WTC11 (cell line): ENCODE measurements around the gene MFSD12. TPM values are rescaled to one million over a fixed set of nuclear protein-coding genes. Genes with fewer than 3 reads are reported as not detected.

Experiments
- ATAC-seq: fragments of 200-7000 bp; cut with Tn5 transposase; 2 replicates; pipeline ENCODE4 v1.10.0; 2021; ENCODE audit warnings: mild to moderate bottlenecking, moderate library complexity
- CTCF ChIA-PET: fragments of 300-600 bp; sonication (Branson Sonifier 250); formaldehyde crosslinking; loops from one replicate; lab custom pipeline; 2021; ENCODE audit warnings: antibody characterized with exemption; lab: Charles Lee
- POLR2A ChIA-PET: fragments of 350-600 bp; sonication (Branson Sonifier 250); formaldehyde crosslinking; loops from one replicate; lab custom pipeline; 2021; ENCODE audit warnings: antibody characterized with exemption; lab: Charles Lee
- DNase-seq: peaks from one replicate; pipeline ENCODE4 v3.0.0; 2021; ENCODE audit warnings: low spot score
- H3K27ac Mint-ChIP-seq: 2 replicates; pipeline ENCODE4 v1.8.0; 2021; ENCODE audit warnings: mixed read lengths
- H3K27me3 Mint-ChIP-seq: 2 replicates; pipeline ENCODE4 v1.8.0; 2021; ENCODE audit warnings: low read depth, mild to moderate bottlenecking, moderate library complexity, mixed read lengths
- H3K36me3 Mint-ChIP-seq: 2 replicates; pipeline ENCODE4 v1.8.0; 2021; ENCODE audit warnings: mixed read lengths
- H3K4me1 Mint-ChIP-seq: 2 replicates; pipeline ENCODE4 v1.8.0; 2022; ENCODE audit warnings: mixed read lengths
- H3K4me3 Mint-ChIP-seq: 2 replicates; pipeline ENCODE4 v1.8.0; 2021; ENCODE audit warnings: mild to moderate bottlenecking, moderate library complexity, mixed read lengths
- H3K9me3 Mint-ChIP-seq: 2 replicates; pipeline ENCODE4 v1.8.0; 2021; ENCODE audit warnings: mixed read lengths
- CREB1 ChIP-seq: sonication (generic); formaldehyde crosslinking; IDR thresholded peaks from 2 replicates; pipeline ENCODE4 v1.8.0; 2023; ENCODE audit warnings: mild to moderate bottlenecking, missing genetic modification reagents
- CREM ChIP-seq: sonication (generic); formaldehyde crosslinking; IDR thresholded peaks from 2 replicates; pipeline ENCODE4 v1.8.1; 2022; ENCODE audit warnings: mild to moderate bottlenecking, missing genetic modification reagents, moderate library complexity
- FOXJ3 ChIP-seq: sonication (generic); formaldehyde crosslinking; IDR thresholded peaks from 2 replicates; pipeline ENCODE4 v1.9.0; 2021; ENCODE audit warnings: missing genetic modification reagents, mild to moderate bottlenecking, borderline replicate concordance
- KAT7 ChIP-seq: sonication (generic); formaldehyde crosslinking; IDR thresholded peaks from 2 replicates; pipeline ENCODE4 v1.8.1; 2023; ENCODE audit warnings: missing genetic modification reagents, mild to moderate bottlenecking, borderline replicate concordance
- NFYB ChIP-seq: sonication (generic); formaldehyde crosslinking; conservative IDR thresholded peaks from 2 replicates; pipeline ENCODE4 v1.8.0; 2022; ENCODE audit warnings: low read depth, missing genetic modification reagents
- RELA ChIP-seq: sonication (generic); formaldehyde crosslinking; IDR thresholded peaks from 2 replicates; pipeline ENCODE4 v1.8.1; 2022; ENCODE audit warnings: missing genetic modification reagents, mild to moderate bottlenecking, borderline replicate concordance
- SP1 ChIP-seq: sonication (generic); formaldehyde crosslinking; conservative IDR thresholded peaks from 2 replicates; pipeline ENCODE4 v1.8.1; 2022; ENCODE audit warnings: missing genetic modification reagents
- ZNF138 ChIP-seq: sonication (generic); formaldehyde crosslinking; conservative IDR thresholded peaks from 2 replicates; pipeline ENCODE4 v1.8.1; 2022; ENCODE audit warnings: mild to moderate bottlenecking, moderate library complexity, missing genetic modification reagents
- ZNF232 ChIP-seq: sonication (generic); formaldehyde crosslinking; IDR thresholded peaks from 2 replicates; pipeline ENCODE4 v1.8.0; 2022; ENCODE audit warnings: mild to moderate bottlenecking, missing genetic modification reagents
- ZNF263 ChIP-seq: sonication (generic); formaldehyde crosslinking; IDR thresholded peaks from 2 replicates; pipeline ENCODE4 v1.8.1; 2022; ENCODE audit warnings: low read depth, mild to moderate bottlenecking, moderate library complexity, missing genetic modification reagents
- ZNF416 ChIP-seq: fragments of 250-450 bp; sonication (Bioruptor Pico); IDR thresholded peaks from 2 replicates; pipeline ENCODE4 v1.9.0; 2021; ENCODE audit warnings: mild to moderate bottlenecking, inconsistent platforms
- total RNA-seq: library from RNA; stranded (reverse); gene quantifications from 3 replicates; pipeline ENCODE4 v1.2.3, GENCODE V29; 2021
- TF ChIP-seq, protein P1 (sequence below): fragments of 200-600 bp; IDR thresholded peaks from 2 replicates; pipeline ENCODE4 v1.8.0; 2022; ENCODE audit warnings: antibody characterized with exemption
- TF ChIP-seq, protein P2 (sequence below): sonication (generic); formaldehyde crosslinking; IDR thresholded peaks from 2 replicates; pipeline ENCODE4 v1.8.0; 2022; ENCODE audit warnings: mild to moderate bottlenecking, missing genetic modification reagents
- TF ChIP-seq, protein P3 (sequence below): sonication (generic); formaldehyde crosslinking; IDR thresholded peaks from 2 replicates; pipeline ENCODE4 v1.8.1; 2023; ENCODE audit warnings: mild to moderate bottlenecking, missing genetic modification reagents
- TF ChIP-seq, protein P4 (sequence below): sonication (generic); formaldehyde crosslinking; IDR thresholded peaks from 2 replicates; pipeline ENCODE4 v1.8.1; 2023; ENCODE audit warnings: mild to moderate bottlenecking, missing genetic modification reagents, moderate library complexity
- TF ChIP-seq, protein P5 (sequence below): sonication (generic); formaldehyde crosslinking; IDR thresholded peaks from 2 replicates; pipeline ENCODE4 v1.8.0; 2022; ENCODE audit warnings: mild to moderate bottlenecking, missing genetic modification reagents
- TF ChIP-seq, protein P6 (sequence below): sonication (generic); formaldehyde crosslinking; IDR thresholded peaks from 2 replicates; pipeline ENCODE4 v1.8.1; 2022; ENCODE audit warnings: mild to moderate bottlenecking, moderate library complexity, missing genetic modification reagents
- TF ChIP-seq, protein P7 (sequence below): sonication (generic); formaldehyde crosslinking; IDR thresholded peaks from 2 replicates; pipeline ENCODE4 v1.8.1; 2023; ENCODE audit warnings: mild to moderate bottlenecking, missing genetic modification reagents, borderline replicate concordance

MFSD12 gene
- total RNA-seq, 1 experiment from 2014 or later = 59.9 TPM

DNA sequence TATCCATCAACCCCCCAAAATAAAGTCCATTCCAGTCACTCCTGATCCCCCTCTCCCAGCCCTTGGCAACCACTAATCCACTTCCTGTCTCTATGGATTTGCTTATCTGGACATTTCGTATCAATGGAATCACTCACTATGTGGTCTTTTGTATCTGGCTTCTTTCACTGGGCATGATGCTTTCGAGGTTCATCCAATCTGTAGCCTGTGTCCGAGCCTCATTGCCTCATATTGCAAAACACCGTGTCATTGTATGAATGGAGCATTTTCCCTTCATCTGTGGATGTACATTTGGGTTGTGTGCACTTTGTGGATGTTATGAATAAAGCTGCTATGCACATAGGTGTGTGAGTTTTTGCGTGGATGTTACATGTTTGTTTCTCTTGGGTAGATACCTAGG, 52.7 kb downstream of the MFSD12 start:
- Mint-ChIP-seq H3K36me3 (peaks cover 8% of the 10 kb centered on the region; the same call in 1 of the 2 replicates), H3K9me3 (no peaks in the 10 kb centered on the region), H3K4me1 (peaks cover 23% of the 10 kb centered on the region), H3K27me3 (no peaks in the 10 kb centered on the region; the same call in 1 of the 2 replicates), H3K4me3 (peak overlapping the region; percentile 88), H3K27ac (peak overlapping the region; percentile 34)
- TF ChIP-seq ZNF232 = no peak
- TF ChIP-seq ZNF138 (CRISPR knock-in tag) = no peak
- no peak for TF ChIP-seq CREM (CRISPR knock-in tag)
- no peak for TF ChIP-seq ZNF416
- DNase-seq (no peak), ATAC-seq (no peak)
- POLR2A ChIA-PET = no interaction called here
- CTCF ChIA-PET = interaction anchor here (0.6 to 0.8 kb wide), 3 partner anchors 12 to 154 kb away, joined by 3 to 4 read pairs (median 3); no protein-coding TSS in a partner anchor

DNA sequence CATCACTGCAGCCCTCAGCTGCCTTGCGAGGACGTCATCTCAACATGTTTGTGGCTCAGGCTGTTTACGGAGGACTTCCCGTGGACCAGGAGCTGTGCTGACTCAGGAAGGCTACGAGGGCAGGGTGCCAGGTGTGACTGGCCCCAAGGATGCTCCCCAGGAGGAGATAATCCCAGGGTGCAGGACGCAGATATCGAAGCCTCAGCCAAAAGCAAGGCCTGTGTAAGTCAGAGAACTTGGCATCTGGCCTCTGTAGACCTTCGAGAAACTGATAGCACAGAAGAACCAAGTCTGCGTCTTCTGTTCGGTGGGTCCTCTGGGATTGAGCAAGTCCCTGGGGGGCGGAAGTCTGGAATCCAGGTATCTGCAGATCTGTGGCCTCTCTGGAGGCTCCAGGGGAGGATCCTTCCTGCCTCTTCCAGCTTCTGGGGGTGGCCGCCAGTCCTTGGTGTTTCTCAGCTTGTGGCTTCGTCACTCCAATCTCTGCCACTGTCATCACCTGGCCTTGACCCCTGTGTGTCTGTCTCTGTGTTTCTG, 54.3 kb downstream of the MFSD12 start:
- no peak for TF ChIP-seq CREB1 (CRISPR knock-in tag)
- TF ChIP-seq, protein P1, sequence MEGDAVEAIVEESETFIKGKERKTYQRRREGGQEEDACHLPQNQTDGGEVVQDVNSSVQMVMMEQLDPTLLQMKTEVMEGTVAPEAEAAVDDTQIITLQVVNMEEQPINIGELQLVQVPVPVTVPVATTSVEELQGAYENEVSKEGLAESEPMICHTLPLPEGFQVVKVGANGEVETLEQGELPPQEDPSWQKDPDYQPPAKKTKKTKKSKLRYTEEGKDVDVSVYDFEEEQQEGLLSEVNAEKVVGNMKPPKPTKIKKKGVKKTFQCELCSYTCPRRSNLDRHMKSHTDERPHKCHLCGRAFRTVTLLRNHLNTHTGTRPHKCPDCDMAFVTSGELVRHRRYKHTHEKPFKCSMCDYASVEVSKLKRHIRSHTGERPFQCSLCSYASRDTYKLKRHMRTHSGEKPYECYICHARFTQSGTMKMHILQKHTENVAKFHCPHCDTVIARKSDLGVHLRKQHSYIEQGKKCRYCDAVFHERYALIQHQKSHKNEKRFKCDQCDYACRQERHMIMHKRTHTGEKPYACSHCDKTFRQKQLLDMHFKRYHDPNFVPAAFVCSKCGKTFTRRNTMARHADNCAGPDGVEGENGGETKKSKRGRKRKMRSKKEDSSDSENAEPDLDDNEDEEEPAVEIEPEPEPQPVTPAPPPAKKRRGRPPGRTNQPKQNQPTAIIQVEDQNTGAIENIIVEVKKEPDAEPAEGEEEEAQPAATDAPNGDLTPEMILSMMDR = no peak
- no peak for TF ChIP-seq FOXJ3
- TF ChIP-seq RELA (CRISPR knock-in tag) = no peak
- no peak for TF ChIP-seq SP1 (CRISPR knock-in tag)
- TF ChIP-seq, protein P2, sequence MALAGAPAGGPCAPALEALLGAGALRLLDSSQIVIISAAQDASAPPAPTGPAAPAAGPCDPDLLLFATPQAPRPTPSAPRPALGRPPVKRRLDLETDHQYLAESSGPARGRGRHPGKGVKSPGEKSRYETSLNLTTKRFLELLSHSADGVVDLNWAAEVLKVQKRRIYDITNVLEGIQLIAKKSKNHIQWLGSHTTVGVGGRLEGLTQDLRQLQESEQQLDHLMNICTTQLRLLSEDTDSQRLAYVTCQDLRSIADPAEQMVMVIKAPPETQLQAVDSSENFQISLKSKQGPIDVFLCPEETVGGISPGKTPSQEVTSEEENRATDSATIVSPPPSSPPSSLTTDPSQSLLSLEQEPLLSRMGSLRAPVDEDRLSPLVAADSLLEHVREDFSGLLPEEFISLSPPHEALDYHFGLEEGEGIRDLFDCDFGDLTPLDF (CRISPR knock-in tag) = no peak
- TF ChIP-seq, protein P3, sequence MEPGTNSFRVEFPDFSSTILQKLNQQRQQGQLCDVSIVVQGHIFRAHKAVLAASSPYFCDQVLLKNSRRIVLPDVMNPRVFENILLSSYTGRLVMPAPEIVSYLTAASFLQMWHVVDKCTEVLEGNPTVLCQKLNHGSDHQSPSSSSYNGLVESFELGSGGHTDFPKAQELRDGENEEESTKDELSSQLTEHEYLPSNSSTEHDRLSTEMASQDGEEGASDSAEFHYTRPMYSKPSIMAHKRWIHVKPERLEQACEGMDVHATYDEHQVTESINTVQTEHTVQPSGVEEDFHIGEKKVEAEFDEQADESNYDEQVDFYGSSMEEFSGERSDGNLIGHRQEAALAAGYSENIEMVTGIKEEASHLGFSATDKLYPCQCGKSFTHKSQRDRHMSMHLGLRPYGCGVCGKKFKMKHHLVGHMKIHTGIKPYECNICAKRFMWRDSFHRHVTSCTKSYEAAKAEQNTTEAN = no peak
- no peak for TF ChIP-seq KAT7 (CRISPR knock-in tag)
- TF ChIP-seq CREM (CRISPR knock-in tag) = no peak
- TF ChIP-seq, protein P4, sequence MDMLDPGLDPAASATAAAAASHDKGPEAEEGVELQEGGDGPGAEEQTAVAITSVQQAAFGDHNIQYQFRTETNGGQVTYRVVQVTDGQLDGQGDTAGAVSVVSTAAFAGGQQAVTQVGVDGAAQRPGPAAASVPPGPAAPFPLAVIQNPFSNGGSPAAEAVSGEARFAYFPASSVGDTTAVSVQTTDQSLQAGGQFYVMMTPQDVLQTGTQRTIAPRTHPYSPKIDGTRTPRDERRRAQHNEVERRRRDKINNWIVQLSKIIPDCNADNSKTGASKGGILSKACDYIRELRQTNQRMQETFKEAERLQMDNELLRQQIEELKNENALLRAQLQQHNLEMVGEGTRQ = no peak
- Mint-ChIP-seq H3K27ac (no peak overlapping the region), H3K27me3 (no peaks in the 10 kb centered on the region), H3K4me1 (peaks cover 23% of the 10 kb centered on the region), H3K36me3 (peaks cover under 1% of the 10 kb centered on the region), H3K4me3 (no peak overlapping the region), H3K9me3 (no peaks in the 10 kb centered on the region)
- ChIA-PET CTCF (interaction anchor here (0.7 to 1.6 kb wide), 4 partner anchors 18 to 317 kb away, joined by 3 to 8 read pairs (median 4); partner anchors contain the start of gene NCLN), POLR2A (no interaction called here)
- ATAC-seq (no peak), DNase-seq (no peak)

DNA sequence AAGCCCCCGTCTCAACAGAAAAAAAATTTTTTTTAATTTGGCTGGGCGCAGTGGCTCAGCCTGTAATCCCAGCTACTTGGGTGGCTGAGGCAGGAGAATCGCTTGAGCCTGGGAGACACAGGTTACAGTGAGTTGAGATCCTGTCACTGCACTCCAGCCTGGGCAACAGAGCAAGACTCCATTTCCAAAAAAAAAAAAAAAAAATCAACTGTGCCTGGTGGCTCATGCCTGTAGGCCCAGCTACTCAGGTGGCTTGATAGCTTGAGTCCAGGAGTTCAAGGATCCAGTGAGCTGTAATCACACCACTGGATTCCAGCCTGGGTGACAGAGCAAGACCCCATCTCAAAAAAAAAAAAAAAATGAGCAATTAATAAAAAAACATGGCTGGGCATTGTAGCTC, 55.6 kb downstream of the MFSD12 start:
- peaks cover 14% of the 10 kb centered on the region for H3K36me3 Mint-ChIP-seq
- no peaks in the 10 kb centered on the region for H3K9me3 Mint-ChIP-seq
- ChIA-PET CTCF (interaction anchor here (0.7 to 2.3 kb wide), 5 partner anchors 17 to 853 kb away, joined by 3 to 23 read pairs (median 4); no protein-coding TSS in a partner anchor), POLR2A (no interaction called here)
- ATAC-seq (no peak), DNase-seq (no peak)
- no peaks in the 10 kb centered on the region for H3K27me3 Mint-ChIP-seq
- no peak overlapping the region for H3K4me3 Mint-ChIP-seq
- no peak overlapping the region for H3K27ac Mint-ChIP-seq
- H3K4me1 Mint-ChIP-seq = peaks cover 16% of the 10 kb centered on the region
- TF ChIP-seq, protein P3 = no peak
- TF ChIP-seq, protein P5, sequence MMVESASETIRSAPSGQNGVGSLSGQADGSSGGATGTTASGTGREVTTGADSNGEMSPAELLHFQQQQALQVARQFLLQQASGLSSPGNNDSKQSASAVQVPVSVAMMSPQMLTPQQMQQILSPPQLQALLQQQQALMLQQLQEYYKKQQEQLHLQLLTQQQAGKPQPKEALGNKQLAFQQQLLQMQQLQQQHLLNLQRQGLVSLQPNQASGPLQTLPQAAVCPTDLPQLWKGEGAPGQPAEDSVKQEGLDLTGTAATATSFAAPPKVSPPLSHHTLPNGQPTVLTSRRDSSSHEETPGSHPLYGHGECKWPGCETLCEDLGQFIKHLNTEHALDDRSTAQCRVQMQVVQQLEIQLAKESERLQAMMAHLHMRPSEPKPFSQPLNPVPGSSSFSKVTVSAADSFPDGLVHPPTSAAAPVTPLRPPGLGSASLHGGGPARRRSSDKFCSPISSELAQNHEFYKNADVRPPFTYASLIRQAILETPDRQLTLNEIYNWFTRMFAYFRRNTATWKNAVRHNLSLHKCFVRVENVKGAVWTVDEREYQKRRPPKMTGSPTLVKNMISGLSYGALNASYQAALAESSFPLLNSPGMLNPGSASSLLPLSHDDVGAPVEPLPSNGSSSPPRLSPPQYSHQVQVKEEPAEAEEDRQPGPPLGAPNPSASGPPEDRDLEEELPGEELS (CRISPR knock-in tag) = no peak
- no peak for TF ChIP-seq ZNF138 (CRISPR knock-in tag)
- TF ChIP-seq, protein P6, sequence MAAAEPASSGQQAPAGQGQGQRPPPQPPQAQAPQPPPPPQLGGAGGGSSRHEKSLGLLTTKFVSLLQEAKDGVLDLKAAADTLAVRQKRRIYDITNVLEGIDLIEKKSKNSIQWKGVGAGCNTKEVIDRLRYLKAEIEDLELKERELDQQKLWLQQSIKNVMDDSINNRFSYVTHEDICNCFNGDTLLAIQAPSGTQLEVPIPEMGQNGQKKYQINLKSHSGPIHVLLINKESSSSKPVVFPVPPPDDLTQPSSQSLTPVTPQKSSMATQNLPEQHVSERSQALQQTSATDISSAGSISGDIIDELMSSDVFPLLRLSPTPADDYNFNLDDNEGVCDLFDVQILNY (CRISPR knock-in tag) = no peak
- TF ChIP-seq ZNF263 (CRISPR knock-in tag) = no peak
- TF ChIP-seq, protein P7, sequence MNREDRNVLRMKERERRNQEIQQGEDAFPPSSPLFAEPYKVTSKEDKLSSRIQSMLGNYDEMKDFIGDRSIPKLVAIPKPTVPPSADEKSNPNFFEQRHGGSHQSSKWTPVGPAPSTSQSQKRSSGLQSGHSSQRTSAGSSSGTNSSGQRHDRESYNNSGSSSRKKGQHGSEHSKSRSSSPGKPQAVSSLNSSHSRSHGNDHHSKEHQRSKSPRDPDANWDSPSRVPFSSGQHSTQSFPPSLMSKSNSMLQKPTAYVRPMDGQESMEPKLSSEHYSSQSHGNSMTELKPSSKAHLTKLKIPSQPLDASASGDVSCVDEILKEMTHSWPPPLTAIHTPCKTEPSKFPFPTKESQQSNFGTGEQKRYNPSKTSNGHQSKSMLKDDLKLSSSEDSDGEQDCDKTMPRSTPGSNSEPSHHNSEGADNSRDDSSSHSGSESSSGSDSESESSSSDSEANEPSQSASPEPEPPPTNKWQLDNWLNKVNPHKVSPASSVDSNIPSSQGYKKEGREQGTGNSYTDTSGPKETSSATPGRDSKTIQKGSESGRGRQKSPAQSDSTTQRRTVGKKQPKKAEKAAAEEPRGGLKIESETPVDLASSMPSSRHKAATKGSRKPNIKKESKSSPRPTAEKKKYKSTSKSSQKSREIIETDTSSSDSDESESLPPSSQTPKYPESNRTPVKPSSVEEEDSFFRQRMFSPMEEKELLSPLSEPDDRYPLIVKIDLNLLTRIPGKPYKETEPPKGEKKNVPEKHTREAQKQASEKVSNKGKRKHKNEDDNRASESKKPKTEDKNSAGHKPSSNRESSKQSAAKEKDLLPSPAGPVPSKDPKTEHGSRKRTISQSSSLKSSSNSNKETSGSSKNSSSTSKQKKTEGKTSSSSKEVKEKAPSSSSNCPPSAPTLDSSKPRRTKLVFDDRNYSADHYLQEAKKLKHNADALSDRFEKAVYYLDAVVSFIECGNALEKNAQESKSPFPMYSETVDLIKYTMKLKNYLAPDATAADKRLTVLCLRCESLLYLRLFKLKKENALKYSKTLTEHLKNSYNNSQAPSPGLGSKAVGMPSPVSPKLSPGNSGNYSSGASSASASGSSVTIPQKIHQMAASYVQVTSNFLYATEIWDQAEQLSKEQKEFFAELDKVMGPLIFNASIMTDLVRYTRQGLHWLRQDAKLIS (CRISPR knock-in tag) = no peak
- no peak for TF ChIP-seq NFYB (CRISPR knock-in tag)
